ENCODE data around the gene MARK3.

The MARK3 gene

GRCh38 chr14:103519043-103519836 lies 134.0 kb downstream of the MARK3 start:
- Histone ChIP-seq H3K4me1 (ENCODE audit: low read depth, poor library complexity, severe bottlenecking) (peaks cover 8% of the 10 kb centered on the region), H3K4me3 (IDR thresholded peaks at IDR 0.05; ENCODE audit: insufficient read depth, low read depth, low read length) (no peak overlapping the region), H3K27ac (no peak overlapping the region)

GRCh38 chr14:103519837-103520212 lies 134.6 kb downstream of the MARK3 start:
- peaks cover 8% of the 10 kb centered on the region for H3K4me1 ChIP-seq (ENCODE audit: low read depth, poor library complexity, severe bottlenecking)

More at GRCh38 chr14:103519043-103519836, 134.0 kb downstream of the MARK3 start:
- TF ChIP-seq CTCF (conservative IDR thresholded peaks at IDR 0.05; ENCODE audit: low read depth, low read length) = no peak
- no peaks in the 10 kb centered on the region for H3K79me2 ChIP-seq (ENCODE audit: insufficient read depth, low read depth)
- H3K36me3 ChIP-seq (ENCODE audit: insufficient read depth) = no peaks in the 10 kb centered on the region
- no peak overlapping the region for H3K9ac ChIP-seq
- no peaks in the 10 kb centered on the region for H3K27me3 ChIP-seq (ENCODE audit: insufficient read depth, low read depth)
- H4K20me1 ChIP-seq (ENCODE audit: insufficient read depth) = no peaks in the 10 kb centered on the region
- no peak overlapping the region for H3K4me2 ChIP-seq
- no peak overlapping the region for H2AFZ ChIP-seq (ENCODE audit: low read depth)

GRCh38 chr14:103520269-103520656 lies 135.0 kb downstream of the MARK3 start:
- Histone ChIP-seq H3K79me2 (ENCODE audit: insufficient read depth, low read depth) (no peaks in the 10 kb centered on the region), H2AFZ (ENCODE audit: low read depth) (peak overlapping the region; percentile 47), H3K27ac (no peak overlapping the region), H3K4me3 (IDR thresholded peaks at IDR 0.05; ENCODE audit: insufficient read depth, low read depth, low read length) (no peak overlapping the region), H3K36me3 (ENCODE audit: insufficient read depth) (no peaks in the 10 kb centered on the region), H3K4me2 (peak overlapping the region; percentile 68), H3K9ac (no peak overlapping the region), H4K20me1 (ENCODE audit: insufficient read depth) (no peaks in the 10 kb centered on the region), H3K4me1 (ENCODE audit: low read depth, poor library complexity, severe bottlenecking) (peaks cover 8% of the 10 kb centered on the region), H3K27me3 (ENCODE audit: insufficient read depth, low read depth) (no peaks in the 10 kb centered on the region)
- TF ChIP-seq CTCF (conservative IDR thresholded peaks at IDR 0.05; ENCODE audit: low read depth, low read length) = no peak

More at GRCh38 chr14:103519837-103520212, 134.6 kb downstream of the MARK3 start:
- Histone ChIP-seq H3K4me2 (no peak overlapping the region; the same call in 1 of the 2 replicates), H3K79me2 (ENCODE audit: insufficient read depth, low read depth) (no peaks in the 10 kb centered on the region), H2AFZ (ENCODE audit: low read depth) (no peak overlapping the region), H3K27me3 (ENCODE audit: insufficient read depth, low read depth) (no peaks in the 10 kb centered on the region), H3K36me3 (ENCODE audit: insufficient read depth) (no peaks in the 10 kb centered on the region), H3K4me3 (IDR thresholded peaks at IDR 0.05; ENCODE audit: insufficient read depth, low read depth, low read length) (no peak overlapping the region), H4K20me1 (ENCODE audit: insufficient read depth) (no peaks in the 10 kb centered on the region), H3K9ac (no peak overlapping the region), H3K27ac (no peak overlapping the region)
- no peak for TF ChIP-seq CTCF (conservative IDR thresholded peaks at IDR 0.05; ENCODE audit: low read depth, low read length)

- Histone ChIP-seq H3K27ac (no peak overlapping the region; the same call in 1 of the 2 replicates), H3K36me3 (ENCODE audit: insufficient read depth) (no peaks in the 10 kb centered on the region), H3K4me1 (ENCODE audit: low read depth, poor library complexity, severe bottlenecking) (peaks cover 8% of the 10 kb centered on the region), H2AFZ (ENCODE audit: low read depth) (peak overlapping the region; percentile 47), H3K79me2 (ENCODE audit: insufficient read depth, low read depth) (no peaks in the 10 kb centered on the region), H3K4me2 (peak overlapping the region; percentile 68), H3K27me3 (ENCODE audit: insufficient read depth, low read depth) (no peaks in the 10 kb centered on the region), H4K20me1 (ENCODE audit: insufficient read depth) (no peaks in the 10 kb centered on the region), H3K9ac (no peak overlapping the region; the same call in 1 of the 2 replicates), H3K4me3 (IDR thresholded peaks at IDR 0.05; ENCODE audit: insufficient read depth, low read depth, low read length) (no peak overlapping the region)
- TF ChIP-seq CTCF (conservative IDR thresholded peaks at IDR 0.05; ENCODE audit: low read depth, low read length) = peak; percentile 37; the same call in 1 of the 2 replicates
Observed at GRCh38 chr14:103520657-103521437, 135.6 kb downstream of the MARK3 start.

Measured in KMS-11 (cell line).